Neural crest cell (in vitro differentiated cells): Measurements from ENCODE around the gene CDON. TPM values are rescaled to one million over a fixed set of nuclear protein-coding genes. Genes with fewer than 3 reads are reported as not detected.

Experiments used
- DNase-seq: peaks from one replicate; pipeline ENCODE4 v3.0.0; 2021; ENCODE audit warnings: low read depth, mixed read lengths, low spot score
- H3K27ac Mint-ChIP-seq: one replicate; pipeline ENCODE4 v1.8.0; 2021; ENCODE audit warnings: mild to moderate bottlenecking, mixed read lengths; ENCODE audit not compliant: unreplicated experiment
- H3K27me3 Mint-ChIP-seq: 2 replicates; pipeline ENCODE4 v1.8.0; 2021; ENCODE audit warnings: low read depth, mild to moderate bottlenecking, mixed read lengths
- H3K36me3 Mint-ChIP-seq: 2 replicates; pipeline ENCODE4 v1.8.0; 2021; ENCODE audit warnings: low read depth, mild to moderate bottlenecking, mixed read lengths
- H3K4me1 Mint-ChIP-seq: 2 replicates; pipeline ENCODE4 v1.8.0; 2021; ENCODE audit warnings: mixed read lengths
- H3K4me3 Mint-ChIP-seq: one replicate; pipeline ENCODE4 v1.8.0; 2021; ENCODE audit warnings: mild to moderate bottlenecking, mixed read lengths
- H3K9me3 Mint-ChIP-seq: 2 replicates; pipeline ENCODE4 v1.8.0; 2021; ENCODE audit warnings: mixed read lengths
- total RNA-seq: library from RNA; stranded (reverse); gene quantifications from 2 replicates; pipeline ENCODE4 v1.2.1, GENCODE V29; 2021
- TF ChIP-seq, protein P1 (sequence below): fragments of 200-600 bp; sonication (generic); conservative IDR thresholded peaks from 2 replicates; pipeline ENCODE4 v1.5.0; 2021; ENCODE audit warnings: antibody characterized with exemption, mild to moderate bottlenecking

Gene CDON
- total RNA-seq, 1 donor from 2014 or later: 22.1 TPM

DNA sequence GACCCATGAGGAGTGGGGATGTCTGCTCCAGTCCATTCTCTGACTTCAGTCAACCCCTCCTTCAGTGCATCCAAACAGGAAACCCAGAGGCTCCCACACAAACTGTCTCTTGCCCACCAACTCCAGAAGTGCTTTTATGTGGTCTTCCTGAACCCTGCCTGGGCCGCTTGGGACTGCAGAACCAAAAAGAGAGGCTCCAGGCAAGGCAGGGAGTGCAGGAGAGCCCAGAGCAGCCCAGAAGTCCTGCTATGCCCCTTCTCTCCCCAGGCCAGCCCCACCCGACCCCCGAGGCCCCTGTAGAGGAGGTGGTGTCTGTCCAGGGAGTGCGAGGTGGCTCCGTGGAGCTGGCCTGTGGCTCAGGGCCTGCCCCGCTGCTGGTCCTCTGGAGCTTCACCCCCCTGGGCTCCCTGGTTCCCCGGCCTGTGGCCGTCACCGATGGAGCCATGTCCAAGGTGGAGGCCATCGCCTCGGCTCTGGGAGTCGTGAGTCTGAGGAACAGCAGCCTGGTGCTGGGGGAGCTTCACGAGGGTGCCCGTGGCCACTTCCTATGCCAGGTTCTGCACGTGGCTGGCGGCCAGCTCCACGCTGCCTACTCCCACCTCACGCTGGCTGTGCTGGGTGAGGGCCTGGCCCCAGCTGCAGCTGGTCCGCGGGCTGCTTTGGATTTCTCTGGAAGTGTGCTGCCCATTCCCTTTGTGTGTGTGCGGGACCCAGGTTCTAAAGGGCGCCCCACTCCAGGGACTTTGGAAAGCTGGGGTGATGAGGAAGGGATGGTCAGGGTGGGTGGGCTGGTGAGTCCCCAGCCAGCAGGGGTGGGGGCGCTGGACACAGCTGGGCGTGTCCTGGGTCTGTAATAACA, 115.0 kb downstream of the CDON start:
- H3K9me3 Mint-ChIP-seq: no peaks in the 10 kb centered on the region
- peaks cover 14% of the 10 kb centered on the region for H3K27me3 Mint-ChIP-seq

DNA sequence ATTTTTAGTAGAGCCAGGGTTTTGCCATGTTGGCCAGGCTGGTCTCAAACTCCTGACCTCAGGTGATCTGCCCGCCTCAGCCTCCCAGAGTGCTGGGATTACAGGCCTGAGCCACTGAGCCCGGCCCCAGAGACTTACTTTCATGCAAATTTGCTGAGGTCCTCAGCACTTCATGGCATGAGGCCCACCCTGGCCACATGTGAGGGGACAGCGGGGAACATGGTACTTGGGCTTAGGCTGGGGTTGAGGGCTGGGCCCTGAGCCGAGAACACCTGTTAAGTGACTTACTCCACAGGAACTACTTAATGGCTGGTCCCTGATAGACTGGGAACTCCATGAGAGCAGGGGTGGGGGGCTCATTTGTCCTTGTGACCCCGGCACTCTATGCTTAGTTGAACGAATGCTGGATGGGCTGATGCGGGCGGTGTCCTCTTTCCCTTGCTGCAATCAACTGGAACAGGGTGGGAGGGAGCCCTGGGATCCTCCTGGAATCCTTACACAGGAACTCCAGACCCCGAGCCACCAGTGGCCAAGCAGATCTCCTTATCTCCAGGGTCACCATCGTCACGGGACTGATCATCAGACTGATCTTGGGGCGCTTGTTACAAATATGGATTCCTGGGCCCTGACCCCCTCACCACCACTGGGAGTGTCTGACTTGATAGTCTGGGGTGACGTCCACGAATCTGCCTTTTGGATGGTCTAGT, 115.8 kb downstream of the CDON start:
- peaks cover 21% of the 10 kb centered on the region for H3K27me3 Mint-ChIP-seq
- TF ChIP-seq, protein P1, sequence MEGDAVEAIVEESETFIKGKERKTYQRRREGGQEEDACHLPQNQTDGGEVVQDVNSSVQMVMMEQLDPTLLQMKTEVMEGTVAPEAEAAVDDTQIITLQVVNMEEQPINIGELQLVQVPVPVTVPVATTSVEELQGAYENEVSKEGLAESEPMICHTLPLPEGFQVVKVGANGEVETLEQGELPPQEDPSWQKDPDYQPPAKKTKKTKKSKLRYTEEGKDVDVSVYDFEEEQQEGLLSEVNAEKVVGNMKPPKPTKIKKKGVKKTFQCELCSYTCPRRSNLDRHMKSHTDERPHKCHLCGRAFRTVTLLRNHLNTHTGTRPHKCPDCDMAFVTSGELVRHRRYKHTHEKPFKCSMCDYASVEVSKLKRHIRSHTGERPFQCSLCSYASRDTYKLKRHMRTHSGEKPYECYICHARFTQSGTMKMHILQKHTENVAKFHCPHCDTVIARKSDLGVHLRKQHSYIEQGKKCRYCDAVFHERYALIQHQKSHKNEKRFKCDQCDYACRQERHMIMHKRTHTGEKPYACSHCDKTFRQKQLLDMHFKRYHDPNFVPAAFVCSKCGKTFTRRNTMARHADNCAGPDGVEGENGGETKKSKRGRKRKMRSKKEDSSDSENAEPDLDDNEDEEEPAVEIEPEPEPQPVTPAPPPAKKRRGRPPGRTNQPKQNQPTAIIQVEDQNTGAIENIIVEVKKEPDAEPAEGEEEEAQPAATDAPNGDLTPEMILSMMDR: no peak

More for the DNA sequence above, 115.0 kb downstream of the CDON start:
- TF ChIP-seq, protein P1: no peak
- Mint-ChIP-seq H3K36me3 (no peaks in the 10 kb centered on the region), H3K27ac (no peak overlapping the region), H3K4me3 (no peak overlapping the region), H3K4me1 (no peaks in the 10 kb centered on the region)
- DNase-seq: no peak

DNA sequence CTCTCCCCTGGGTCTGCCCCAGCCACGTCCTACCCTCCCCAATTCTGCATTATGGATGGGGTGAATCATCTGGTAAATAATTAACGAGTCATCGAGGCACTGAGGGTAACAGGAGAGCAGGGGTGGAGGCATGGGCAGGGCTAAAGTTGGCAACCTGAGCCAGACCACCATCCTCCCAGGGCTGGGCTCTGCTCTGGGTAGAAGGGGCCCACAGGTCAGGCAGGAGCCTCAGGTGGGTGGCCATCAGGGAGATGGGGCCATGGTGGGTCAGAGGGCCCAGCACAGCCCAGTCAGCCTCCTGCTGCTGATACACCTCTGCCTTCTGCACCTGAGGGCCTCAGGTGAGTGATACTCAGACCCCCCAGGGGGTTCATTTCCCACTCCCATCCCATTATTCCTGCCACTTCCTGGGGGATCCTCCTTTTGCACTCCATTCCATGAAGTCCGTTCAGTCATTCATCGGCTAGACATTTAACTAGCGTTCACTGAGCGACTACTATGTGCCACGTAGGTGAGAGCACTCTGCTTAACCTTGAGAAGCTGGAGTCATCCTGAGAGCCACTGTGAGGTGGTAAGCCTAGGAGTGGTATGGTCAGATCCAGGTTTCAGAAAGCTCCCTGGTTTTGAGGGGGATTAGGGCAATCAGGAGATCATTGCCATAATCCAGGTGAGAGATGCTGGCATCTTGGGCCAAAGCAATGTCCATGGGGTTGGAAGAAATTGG, 116.7 kb downstream of the CDON start, which contains the start of gene VSIG10L2:
VSIG10L2 (plus strand) TSS at position 248 of the 724 bp plus-strand sequence; CDS start at position 260, 12 bp downstream.
- no peaks in the 10 kb centered on the region for H3K9me3 Mint-ChIP-seq
- DNase-seq: no peak
- TF ChIP-seq, protein P1: no peak

More for the DNA sequence above, 115.8 kb downstream of the CDON start:
- no peaks in the 10 kb centered on the region for H3K9me3 Mint-ChIP-seq
- H3K4me3 Mint-ChIP-seq: no peak overlapping the region
- DNase-seq: no peak
- no peak overlapping the region for H3K27ac Mint-ChIP-seq
- H3K36me3 Mint-ChIP-seq: no peaks in the 10 kb centered on the region
- H3K4me1 Mint-ChIP-seq: peaks cover 5% of the 10 kb centered on the region

DNA sequence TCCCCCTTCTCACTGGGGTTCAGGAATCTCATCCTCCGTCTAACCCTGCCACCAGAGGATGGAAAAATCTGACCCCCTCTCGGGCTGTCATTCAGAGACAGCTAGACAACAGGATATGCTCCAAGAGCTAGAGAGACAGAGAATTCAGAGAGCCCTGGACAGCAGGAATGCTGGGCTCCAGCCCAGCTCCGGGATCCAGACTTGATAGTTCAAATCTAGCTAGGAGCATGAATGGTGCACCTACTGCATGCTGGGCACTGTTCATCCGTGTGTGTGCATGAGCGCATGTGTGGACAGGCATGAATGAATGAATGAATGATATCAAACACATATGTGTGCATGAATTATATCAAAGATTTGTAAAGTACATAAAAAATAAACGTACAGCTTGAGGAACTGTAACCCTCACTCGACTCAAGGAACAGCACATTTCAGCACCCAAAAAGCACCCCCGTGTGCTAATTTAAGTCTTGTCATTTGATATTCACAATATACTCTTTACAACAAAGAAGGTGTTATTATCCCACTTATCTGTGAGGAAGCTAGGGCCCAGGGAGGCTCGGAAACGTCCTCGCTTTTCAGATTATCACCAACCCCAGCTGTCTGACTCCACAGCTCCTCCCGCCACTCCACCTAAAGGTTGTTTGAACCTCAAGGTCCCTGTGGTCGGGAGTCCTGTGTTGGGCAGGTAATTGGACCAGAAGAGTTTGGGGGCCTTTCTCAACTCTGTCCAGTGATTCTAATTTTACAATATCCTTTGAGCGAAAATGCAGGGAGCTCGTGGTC, 117.5 kb downstream of the CDON start:
- DNase-seq: no peak
- Mint-ChIP-seq H3K27me3 (peaks cover 25% of the 10 kb centered on the region), H3K4me3 (no peak overlapping the region), H3K36me3 (no peaks in the 10 kb centered on the region), H3K9me3 (no peaks in the 10 kb centered on the region), H3K4me1 (peaks cover 6% of the 10 kb centered on the region), H3K27ac (no peak overlapping the region)
- TF ChIP-seq, protein P1: no peak

More for the DNA sequence above, 116.7 kb downstream of the CDON start, which contains the start of gene VSIG10L2:
- H3K4me3 Mint-ChIP-seq: no peak within 1 kb of the TSS
- H3K36me3 Mint-ChIP-seq: no peaks in the 10 kb centered on the region
- H3K27me3 Mint-ChIP-seq: peaks cover 25% of the 10 kb centered on the region
- peaks cover 6% of the 10 kb centered on the region for H3K4me1 Mint-ChIP-seq
- no peak within 1 kb of the TSS for H3K27ac Mint-ChIP-seq
